H1 (cell line): ENCODE measurements around the gene NHS. TPM values are rescaled to one million over a fixed set of nuclear protein-coding genes. Genes with fewer than 3 reads are reported as not detected.

Experiments used
- CTCF ChIA-PET: fragments of 300-600 bp; sonication (Branson Sonifier 250); formaldehyde crosslinking; loops from one replicate; lab custom pipeline; 2021; ENCODE audit not compliant: partially characterized antibody; lab: Charles Lee
- POLR2A ChIA-PET: fragments of 300-600 bp; sonication (Branson Sonifier 250); formaldehyde crosslinking; loops from one replicate; lab custom pipeline; 2021; ENCODE audit warnings: inconsistent platforms; ENCODE audit not compliant: partially characterized antibody; lab: Charles Lee
- DNase-seq, 2 experiments: peaks; one replicate each; pipeline versions ENCODE4 v3.0.0 to v3.0.0-alpha.2; 2010 to 2022; ENCODE audit warnings: low spot score in 2 of 2, low read depth in 1 of 2, mixed read lengths in 1 of 2
- FAIRE-seq: peaks from 2 replicates; lab custom pipeline; 2011; peaks lifted over from hg19 to GRCh38; lab: Jason Lieb, UNC
- H2AFZ ChIP-seq: 2 replicates; pipeline ENCODE4 v1.8.1; 2012; ENCODE audit warnings: low read length, inconsistent platforms
- H2AK5ac ChIP-seq: 2 replicates; pipeline ENCODE4 v1.6.1; 2013; ENCODE audit warnings: low read depth, low read length
- H2BK120ac ChIP-seq: replicated peaks from 2 replicates; pipeline ENCODE3; 2013; ENCODE audit warnings: low read depth, low read length, inconsistent platforms
- H2BK12ac ChIP-seq: 2 replicates; pipeline ENCODE4 v1.6.1; 2013; ENCODE audit warnings: low read depth, low read length
- H2BK15ac ChIP-seq: 2 replicates; pipeline ENCODE4 v1.6.1; 2013; ENCODE audit warnings: low read length
- H2BK20ac ChIP-seq: 2 replicates; pipeline ENCODE4 v1.6.1; 2013; ENCODE audit warnings: low read length
- H2BK5ac ChIP-seq: 2 replicates; pipeline ENCODE4 v1.6.1; 2013; ENCODE audit warnings: low read depth, low read length
- H3K14ac ChIP-seq: 2 replicates; pipeline ENCODE4 v1.6.1; 2013; ENCODE audit warnings: inconsistent platforms; ENCODE audit not compliant: insufficient read length
- H3K18ac ChIP-seq: 2 replicates; pipeline ENCODE4 v1.6.1; 2013; ENCODE audit warnings: low read length; ENCODE audit errors: extremely low read depth
- H3K23ac ChIP-seq: 2 replicates; pipeline ENCODE4 v1.6.1; 2013; ENCODE audit warnings: inconsistent platforms; ENCODE audit not compliant: insufficient read length
- H3K23me2 ChIP-seq: 2 replicates; pipeline ENCODE4 v1.6.1; 2013; ENCODE audit warnings: low read depth, low read length
- H3K27ac ChIP-seq: 2 replicates; pipeline ENCODE4 v1.6.1; 2011; ENCODE audit warnings: low read depth, low read length, inconsistent platforms
- H3K27me3 ChIP-seq, 4 experiments: replicated peaks in 1 of 4; 1 replicate in 1 of 4; 2 replicates in 3 of 4; pipeline versions ENCODE4 v1.6.1 to v1.8.1; 2011 to 2013; ENCODE audit warnings: low read length in 3 of 4, mild to moderate bottlenecking in 3 of 4, inconsistent platforms in 2 of 4, mixed read lengths in 2 of 4, moderate library complexity in 1 of 4; ENCODE audit not compliant: control insufficient read depth in 3 of 4, insufficient read depth in 3 of 4; ENCODE audit errors: extremely low read depth in 1 of 4
- H3K36me3 ChIP-seq, 4 experiments: 2 replicates each; pipeline versions ENCODE4 v1.6.1 to v1.8.1; 2011 to 2013; ENCODE audit warnings: mild to moderate bottlenecking in 4 of 4, low read length in 3 of 4, moderate library complexity in 2 of 4, control low read depth in 1 of 4, inconsistent platforms in 1 of 4; ENCODE audit not compliant: insufficient read depth in 4 of 4, control insufficient read depth in 2 of 4
- H3K4ac ChIP-seq: replicated peaks from 2 replicates; pipeline ENCODE3; 2013; ENCODE audit warnings: low read length, low read depth, mixed read lengths, inconsistent platforms; ENCODE audit not compliant: insufficient read length
- H3K4me1 ChIP-seq, 4 experiments: replicated peaks in 1 of 4; 1 replicate in 1 of 4; 2 replicates in 3 of 4; pipeline versions ENCODE4 v1.6.1 to v1.8.1; 2011 to 2013; ENCODE audit warnings: low read length in 3 of 4, inconsistent platforms in 2 of 4, mixed read lengths in 1 of 4; ENCODE audit not compliant: insufficient read depth in 4 of 4, control insufficient read depth in 3 of 4
- H3K4me2 ChIP-seq, 2 experiments: 2 replicates each; pipeline versions ENCODE4 v1.6.1 to v1.8.1; 2011 to 2013; ENCODE audit warnings: low read depth in 2 of 2, low read length in 2 of 2, control low read depth in 1 of 2, inconsistent platforms in 1 of 2, mild to moderate bottlenecking in 1 of 2; ENCODE audit not compliant: insufficient read depth in 1 of 2
- H3K4me3 ChIP-seq, 4 experiments: fragments of 200-600, 300-600 bp in 1 of 4; sonication (generic), shearing (Covaris generic), sonication (Bioruptor Twin) in 1 of 4; 2 replicates each; pipeline versions ENCODE4 v1.5.1 to v1.8.1; 2011 to 2016; ENCODE audit warnings: low read length in 4 of 4, low read depth in 3 of 4, control low read depth in 2 of 4, inconsistent platforms in 2 of 4, mild to moderate bottlenecking in 2 of 4, mixed read lengths in 1 of 4, moderate library complexity in 1 of 4; ENCODE audit not compliant: insufficient read depth in 2 of 4; ENCODE audit errors: extremely low read depth in 1 of 4
- H3K56ac ChIP-seq: replicated peaks from 2 replicates; pipeline ENCODE3; 2013; ENCODE audit warnings: low read depth, mild to moderate bottlenecking, mixed read lengths, low read length, inconsistent platforms; ENCODE audit not compliant: insufficient read length
- H3K79me1 ChIP-seq: 2 replicates; pipeline ENCODE4 v1.6.1; 2013; ENCODE audit warnings: low read depth, low read length, control low read depth
- H3K79me2 ChIP-seq, 2 experiments: 2 replicates each; pipeline versions ENCODE4 v1.6.1 to v1.8.1; 2012 to 2013; ENCODE audit warnings: low read length in 2 of 2, mild to moderate bottlenecking in 2 of 2, inconsistent platforms in 1 of 2; ENCODE audit not compliant: insufficient read depth in 2 of 2, control insufficient read depth in 1 of 2
- H3K9ac ChIP-seq, 4 experiments: replicated peaks in 1 of 4; 1 replicate in 1 of 4; 2 replicates in 3 of 4; pipeline versions ENCODE4 v1.6.1 to v1.8.1; 2011 to 2013; ENCODE audit warnings: low read depth in 3 of 4, low read length in 3 of 4, control low read depth in 2 of 4, mild to moderate bottlenecking in 2 of 4, moderate library complexity in 2 of 4, inconsistent platforms in 1 of 4; ENCODE audit errors: extremely low read depth in 1 of 4
- H3K9me3 ChIP-seq, 2 experiments: 2 replicates each; pipeline versions ENCODE4 v1.6.1 to v1.8.1; 2012 to 2013; ENCODE audit warnings: mild to moderate bottlenecking in 2 of 2, moderate library complexity in 2 of 2, control low read depth in 1 of 2, inconsistent platforms in 1 of 2, low read depth in 1 of 2, low read length in 1 of 2, mixed read lengths in 1 of 2; ENCODE audit not compliant: insufficient read depth in 2 of 2
- H4K20me1 ChIP-seq, 2 experiments: replicated peaks in 1 of 2; 2 replicates each; pipeline versions ENCODE3 to v1.8.1; 2011 to 2013; ENCODE audit warnings: inconsistent platforms in 2 of 2, low read length in 2 of 2, mild to moderate bottlenecking in 1 of 2; ENCODE audit not compliant: insufficient read depth in 2 of 2, control insufficient read depth in 1 of 2
- H4K5ac ChIP-seq: 2 replicates; pipeline ENCODE4 v1.6.1; 2013; ENCODE audit warnings: low read length, low read depth, mixed read lengths, inconsistent platforms; ENCODE audit not compliant: insufficient read length
- H4K8ac ChIP-seq: 2 replicates; pipeline ENCODE4 v1.8.0; 2013; ENCODE audit warnings: mild to moderate bottlenecking, moderate library complexity, low read length, inconsistent platforms; ENCODE audit not compliant: insufficient read depth; ENCODE audit errors: extremely low read depth
- H4K91ac ChIP-seq: replicated peaks from 2 replicates; pipeline ENCODE3; 2013; ENCODE audit warnings: low read length, mixed read lengths, inconsistent platforms; ENCODE audit not compliant: insufficient read length
- JUN ChIP-seq: IDR thresholded peaks from 2 replicates; pipeline ENCODE4 v1.6.1; 2011; ENCODE audit warnings: low read depth, mild to moderate bottlenecking, improper control_type of control experiment, low read length
- RXRA ChIP-seq: IDR thresholded peaks from 2 replicates; pipeline ENCODE4 v1.6.1; 2011; ENCODE audit warnings: low read depth, mild to moderate bottlenecking, low read length, moderate library complexity; ENCODE audit not compliant: insufficient read depth
- WGBS, 2 experiments: shearing (Covaris generic) in 1 of 2; methylation state at CpG; one replicate each; pipeline versions ENCODE4 v1.1.6 to v1.1.7; 2013 to 2015; ENCODE audit warnings: low lambda C conversion rate in 2 of 2, mixed read lengths in 2 of 2, inconsistent platforms in 1 of 2, low coverage in 1 of 2, missing lambda C conversion rate in 1 of 2; ENCODE audit not compliant: insufficient replicate concordance in 2 of 2, insufficient coverage in 1 of 2, insufficient read length in 1 of 2; ENCODE audit errors: extremely low coverage in 1 of 2, missing lambda C conversion rate in 1 of 2; 5-methylcytosine and 5-hydroxymethylcytosine counted together
- polyA plus RNA-seq, 7 experiments: library from polyadenylated mRNA; depleted of rRNA in 3 of 7; stranded (reverse) in 5 of 7; unstranded in 2 of 7; fragments of >200 nt in 5 of 7; fragments of 200-250 nt in 2 of 7; gene quantifications; 1 replicate in 5 of 7; 2 replicates in 1 of 7; 4 replicates in 1 of 7; pipeline versions ENCODE4 v1.2.1 to v1.2.3, GENCODE V29; 2011 to 2013; ENCODE audit warnings: missing spikeins in 2 of 7, mixed read lengths in 2 of 7
- total RNA-seq: library from RNA; stranded (reverse); fragmentation: NEBNext Ultra II Directional; extraction: Animal tissue kit (Norgen Biotek cat#: 25700); gene quantifications from 2 replicates; pipeline ENCODE4 v1.2.1, GENCODE V29; 2021

NHS gene
- total and polyA plus RNA-seq, 2 of the 8 experiments (the other 6 are each of a cell fraction or from before 2014, with no cell fraction given), result 2.2 to 6.7 TPM

DNA sequence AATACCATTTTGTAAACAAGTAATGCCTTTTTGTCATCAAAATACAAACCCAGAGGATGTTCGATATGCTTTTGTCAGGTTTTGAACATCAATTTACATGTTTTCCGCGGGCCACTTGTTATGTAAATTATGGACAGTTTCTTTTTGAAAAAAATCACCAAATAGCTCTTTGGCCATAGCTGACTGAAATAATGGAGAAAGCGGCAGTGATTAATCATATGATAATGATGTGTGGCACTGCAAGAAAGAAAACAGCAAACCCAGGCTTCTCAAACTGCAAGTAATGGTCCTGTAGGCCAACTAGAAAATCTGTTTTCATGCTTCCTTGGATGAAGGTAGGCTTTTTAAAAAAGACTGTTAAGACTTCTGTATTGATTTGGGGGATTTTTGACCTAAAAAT is 346.7 kb downstream of the NHS start:
- H4K8ac ChIP-seq, result no peak overlapping the region
- FAIRE-seq (peak; percentile 24), DNase-seq (no peak)
- H3K56ac ChIP-seq, result no peak overlapping the region
- H3K4me3 ChIP-seq, result no peak overlapping the region
- H3K27me3 ChIP-seq, result no peaks in the 10 kb centered on the region; a peak in 2 of 7 replicates
- no peak overlapping the region for H2AFZ ChIP-seq
- H3K4me1 ChIP-seq, result peaks cover 0 to 4% (median 2%) of the 10 kb centered on the region in 4 experiments; a peak in 2 of 7 replicates
- no peak overlapping the region for H4K91ac ChIP-seq
- no peak overlapping the region for H2BK5ac ChIP-seq
- H3K9ac ChIP-seq, result no peak overlapping the region
- H3K36me3 ChIP-seq, result 0 out of 8 replicates have a peak, but pooled peaks cover 0 to 3% (median 0%) of the 10 kb centered on the region in 4 experiments
- ChIA-PET CTCF (no interaction called here), POLR2A (no interaction called here)
- no peak for TF ChIP-seq JUN
- no peak for TF ChIP-seq RXRA
- H3K18ac ChIP-seq, result no peak overlapping the region
- H4K20me1 ChIP-seq, result no peaks in the 10 kb centered on the region
- H3K4ac ChIP-seq, result no peak overlapping the region
- H4K5ac ChIP-seq, result no peak overlapping the region
- no peak overlapping the region for H3K14ac ChIP-seq
- H3K79me1 ChIP-seq, result no peaks in the 10 kb centered on the region
- H2AK5ac ChIP-seq, result no peak overlapping the region
- H3K23me2 ChIP-seq, result no peaks in the 10 kb centered on the region
- no peak overlapping the region for H3K27ac ChIP-seq
- no peak overlapping the region; a peak in 1 of 4 replicates for H3K4me2 ChIP-seq
- H2BK12ac ChIP-seq, result no peak overlapping the region
- 66% methylated on average over 3 of the region's 4 CpGs; no CpG with 5 or more reads in 1 of the 2 experiments for WGBS, 2 experiments
- no peak overlapping the region for H2BK15ac ChIP-seq
- H2BK20ac ChIP-seq, result no peak overlapping the region
- H2BK120ac ChIP-seq, result no peak overlapping the region
- no peaks in the 10 kb centered on the region for H3K9me3 ChIP-seq
- H3K79me2 ChIP-seq, result no peaks in the 10 kb centered on the region
- H3K23ac ChIP-seq, result no peak overlapping the region
